ENCODE measurements around the gene BRF1. TPM values are rescaled to one million over a fixed set of nuclear protein-coding genes. Genes with fewer than 3 reads are reported as not detected.

Gene BRF1
- total RNA-seq, 1 experiment from 2014 or later, result 41.8 TPM

- intact Hi-C loops (cut with micrococcal nuclease; ENCODE audit: unreplicated experiment), result no loop called here
- ChIA-PET CTCF (no interaction called here), POLR2A (ENCODE audit: low non-redundant PET) (no interaction called here)
- H3K4me3 ChIP-seq (ENCODE audit: low read depth, low read length, poor library complexity, severe bottlenecking), result no peak overlapping the region
- no peak for TF ChIP-seq CTCF (conservative IDR thresholded peaks at IDR 0.05; ENCODE audit: low read depth, low read length)
- no peak overlapping the region for H3K27ac ChIP-seq (ENCODE audit: low read depth, low read length, poor library complexity, severe bottlenecking)
- H3K4me1 ChIP-seq (ENCODE audit: insufficient read depth, low read length, poor library complexity, severe bottlenecking), result no peaks in the 10 kb centered on the region
- no peaks in the 10 kb centered on the region for H3K27me3 ChIP-seq (replicated peaks; ENCODE audit: insufficient read depth, low read depth, low read length, poor library complexity)
- BruUV-seq (replicated peaks), result no TSS peak
- DNase-seq (ENCODE audit: low spot score), result no peak
- no peaks in the 10 kb centered on the region for H3K9me3 ChIP-seq (ENCODE audit: low read depth, low read length, poor library complexity, severe bottlenecking)
- H3K36me3 ChIP-seq (ENCODE audit: insufficient read depth, low read length, poor library complexity, severe bottlenecking), result peaks cover 3% of the 10 kb centered on the region
Measured at GRCh38 chr14:105256292-105256960, 44.4 kb downstream of the BRF1 start.

- H3K9me3 ChIP-seq (ENCODE audit: low read depth, low read length, poor library complexity, severe bottlenecking), result no peaks in the 10 kb centered on the region
- TF ChIP-seq EZH2 (IDR thresholded peaks at IDR 0.05; ENCODE audit: borderline replicate concordance, low read depth, low read length, poor library complexity, severe bottlenecking) (no peak), CTCF (conservative IDR thresholded peaks at IDR 0.05; ENCODE audit: low read depth, low read length) (no peak)
- H3K4me3 ChIP-seq (ENCODE audit: low read depth, low read length, poor library complexity, severe bottlenecking), result no peak overlapping the region
- H3K27me3 ChIP-seq (replicated peaks; ENCODE audit: insufficient read depth, low read depth, low read length, poor library complexity), result no peaks in the 10 kb centered on the region
- no TSS peak for BruUV-seq (replicated peaks)
- H3K27ac ChIP-seq (ENCODE audit: low read depth, low read length, poor library complexity, severe bottlenecking), result no peak overlapping the region
- H3K36me3 ChIP-seq (ENCODE audit: insufficient read depth, low read length, poor library complexity, severe bottlenecking), result peaks cover 3% of the 10 kb centered on the region
- POLR2A ChIA-PET (ENCODE audit: low non-redundant PET), result no interaction called here
- H3K4me1 ChIP-seq (ENCODE audit: insufficient read depth, low read length, poor library complexity, severe bottlenecking), result no peaks in the 10 kb centered on the region
- intact Hi-C loops (cut with micrococcal nuclease; ENCODE audit: unreplicated experiment), result no loop called here
- DNase-seq (ENCODE audit: low spot score), result no peak
- CTCF ChIA-PET, result no interaction called here
Measured at GRCh38 chr14:105255021-105255507, 45.7 kb downstream of the BRF1 start.

GRCh38 chr14:105253329-105253682 lies 47.5 kb downstream of the BRF1 start:
- TF ChIP-seq CTCF (conservative IDR thresholded peaks at IDR 0.05; ENCODE audit: low read depth, low read length), result no peak
- TF ChIP-seq EZH2 (IDR thresholded peaks at IDR 0.05; ENCODE audit: borderline replicate concordance, low read depth, low read length, poor library complexity, severe bottlenecking), result no peak
- H3K27ac ChIP-seq (ENCODE audit: low read depth, low read length, poor library complexity, severe bottlenecking), result no peak overlapping the region
- DNase-seq (ENCODE audit: low spot score), result no peak
- no TSS peak for BruUV-seq (replicated peaks)
- H3K9me3 ChIP-seq (ENCODE audit: low read depth, low read length, poor library complexity, severe bottlenecking), result no peaks in the 10 kb centered on the region
- ChIA-PET CTCF (no interaction called here), POLR2A (ENCODE audit: low non-redundant PET) (no interaction called here)
- intact Hi-C loops (cut with micrococcal nuclease; ENCODE audit: unreplicated experiment), result no loop called here
- peaks cover 9% of the 10 kb centered on the region for H3K36me3 ChIP-seq (ENCODE audit: insufficient read depth, low read length, poor library complexity, severe bottlenecking)
- no peaks in the 10 kb centered on the region for H3K4me1 ChIP-seq (ENCODE audit: insufficient read depth, low read length, poor library complexity, severe bottlenecking)
- no peak overlapping the region for H3K4me3 ChIP-seq (ENCODE audit: low read depth, low read length, poor library complexity, severe bottlenecking)
- no peaks in the 10 kb centered on the region for H3K27me3 ChIP-seq (replicated peaks; ENCODE audit: insufficient read depth, low read depth, low read length, poor library complexity)

Data from A673 (cell line).